Heart right ventricle (tissue), 16 donors: Measurements from ENCODE around the gene COL26A1. TPM values are rescaled to one million over a fixed set of nuclear protein-coding genes. Genes with fewer than 3 reads are reported as not detected.

ENCODE experiments used
- ATAC-seq, 8 donors: fragments of 200-7000 bp; cut with Tn5 transposase; one replicate each; pipeline ENCODE4 v1.9.1; 2020; ENCODE audit warnings: mild to moderate bottlenecking in 8 of 8, moderate library complexity in 8 of 8, moderate number of reproducible peaks in 1 of 8
- DNase-seq, 2 donors: peaks; one replicate each; pipeline ENCODE4 v3.0.0-alpha.2; 2020
- H3K27ac ChIP-seq, 10 donors: fragments of 200-600 bp; sonication (generic) in 2 of 10; one replicate each; pipeline versions ENCODE4 v1.5.0 to v1.8.0; 2020 to 2022; ENCODE audit warnings: mild to moderate bottlenecking in 3 of 10
- H3K27me3 ChIP-seq, 7 donors: fragments of 200-600 bp; one replicate each; pipeline ENCODE4 v1.8.0; 2021 to 2022; ENCODE audit warnings: mild to moderate bottlenecking in 2 of 7
- H3K36me3 ChIP-seq, 9 donors: fragments of 200-600 bp; sonication (generic) in 1 of 9; one replicate each; pipeline versions ENCODE4 v1.5.0 to v1.8.0; 2020 to 2022; ENCODE audit warnings: mild to moderate bottlenecking in 2 of 9
- H3K4me1 ChIP-seq, 9 donors: fragments of 200-600 bp; sonication (generic) in 1 of 9; one replicate each; pipeline versions ENCODE4 v1.5.0 to v1.8.0; 2020 to 2022; ENCODE audit warnings: mild to moderate bottlenecking in 4 of 9
- H3K4me3 ChIP-seq, 10 donors: fragments of 200-600 bp; sonication (generic) in 2 of 10; one replicate each; pipeline versions ENCODE4 v1.5.0 to v1.8.0; 2020 to 2022; ENCODE audit warnings: mild to moderate bottlenecking in 7 of 10, moderate library complexity in 2 of 10
- H3K9me3 ChIP-seq, 11 donors: fragments of 200-600 bp in 10 of 11; sonication (generic) in 2 of 11; one replicate each; pipeline versions ENCODE4 v1.5.0 to v1.8.0; 2013 to 2022; ENCODE audit warnings: mild to moderate bottlenecking in 2 of 11, control low read depth in 1 of 11, moderate library complexity in 1 of 11
- CTCF ChIP-seq, 9 donors: fragments of 200-600 bp; sonication (generic) in 2 of 9; IDR thresholded peaks; one replicate each; pipeline versions ENCODE4 v1.5.0 to v1.8.0; 2021 to 2022; ENCODE audit warnings: antibody characterized with exemption in 9 of 9, mild to moderate bottlenecking in 5 of 9, moderate library complexity in 1 of 9
- WGBS, 2 donors: extraction: QIAGEN DNeasy Blood & Tissue Kit; methylation state at CpG; one replicate each; pipeline ENCODE4 v1.1.7; 2013; ENCODE audit warnings: inconsistent platforms in 1 of 2; 5-methylcytosine and 5-hydroxymethylcytosine counted together
- intact Hi-C, 10 donors: fragments of 100-400 bp; cut with DNase I; formaldehyde crosslinking; loops; one replicate each; pipeline versions ENCODE4 v1.11.1 to v1.14.2; 2022
- polyA plus RNA-seq, 2 donors: library from polyadenylated mRNA; stranded (reverse); fragments of 200-250 nt; gene quantifications; one replicate each; pipeline ENCODE4 v1.2.3, GENCODE V29; 2013
- total RNA-seq, 10 donors: library from RNA; stranded (reverse); fragmentation: NEBNext Ultra II Directional in 3 of 10; extraction: Animal tissue kit (Norgen Biotek cat#: 25700) in 3 of 10; gene quantifications; one replicate each; pipeline versions ENCODE4 v1.2.1 to v1.2.4, GENCODE V29; 2021 to 2023
- donor health status: Arrhythmogenic right ventricular cardiomyopathy.
- donor health status: ischemic (EF 13 %, LVEDD 7.1; RV severe dilation, severe dysfunction).
- donor health status: healthy with polysubstance abuse.
- donor health status: DM: no; HTN: yes; CAD: no.
- donor health status: DM: no; HTN: no; CAD: no.
- donor health status: ischemic (EF 25% LVEDD 6.9; RV normal size, moderate dysfunction).
- donor health status: ischemic (EF 25% LVEDD 5.7; RV mildly dilated, moderate dysfunction).
- donor health status: healthy.
- donor health status: DM: yes; HTN: yes; CAD: no.
- donor health status: Ischemic cardiomyopathy.
- donor health status: ischemic (EF 35%, LVEDD 5.7; RV mildly dilated, moderate dysfunction).
- donor health status: nonischemic (EF 11% LVEDD 7.7; RV severe dilation, severe dysfunction).
- donor health status: DM: yes; HTN: yes; CAD: no.
- donor health status: PGD.
- donor health status: ischemic (EF 29% LVEDD 5.4; RV normal size, mild dysfunction).
- donor health status: nonischemic (EF 23%, LVEDD 6.1; RV moderate dilation, normal function).

Gene COL26A1
- total and polyA plus RNA-seq, 12 donors, result 0.07 to 0.50 TPM; not detected in 10

GRCh38 chr7:101605611-101606497, 243.2 kb downstream of the COL26A1 start:
- intact Hi-C loops, result loop anchor here in 7 of 10 donors (5.0 to 10.0 kb wide), 6 partner anchors 76 to 669 kb away; partner anchors contain the start of gene CUX1 (in 1 of the 7)
- no peak for DNase-seq
- H3K9me3 ChIP-seq, result no peaks in the 10 kb centered on the region
- no peak overlapping the region for H3K27ac ChIP-seq
- no peak for ATAC-seq
- H3K4me1 ChIP-seq, result peaks cover 0 to 9% (median 4%) of the 10 kb centered on the region in 9 donors
- peaks cover 0 to 12% (median 0%) of the 10 kb centered on the region in 7 donors for H3K27me3 ChIP-seq
- no peak overlapping the region for H3K4me3 ChIP-seq
- WGBS, 2 donors, result 81 to 82% methylated on average over 26 of the region's 26 CpGs
- TF ChIP-seq CTCF (IDR thresholded peaks at IDR 0.05), result no peak
- H3K36me3 ChIP-seq, result no peaks in the 10 kb centered on the region

DNA sequence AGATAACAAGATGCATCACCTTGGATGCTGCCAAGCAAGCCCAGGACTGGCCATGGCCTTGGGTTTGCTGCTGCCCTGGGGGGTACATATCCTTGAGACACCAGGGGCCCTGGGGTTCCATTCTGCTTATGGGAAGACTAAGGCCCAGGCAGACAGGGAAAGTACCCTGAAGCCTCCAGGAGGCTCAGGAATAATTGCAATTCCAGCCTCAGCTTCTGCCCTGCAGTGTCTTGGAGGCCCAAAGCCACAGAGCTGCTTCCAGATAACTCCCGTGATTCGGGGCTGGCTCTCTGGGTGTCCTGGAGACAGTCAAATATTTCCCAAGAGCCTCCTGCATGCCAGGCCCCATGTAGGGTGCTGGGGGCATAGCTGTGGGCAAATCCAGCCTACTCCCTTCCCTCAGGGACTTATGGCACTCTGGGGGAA, 243.8 kb downstream of the COL26A1 start:
- 72 to 75% methylated on average over 2 of the region's 2 CpGs for WGBS, 2 donors

More for the DNA sequence above, 243.8 kb downstream of the COL26A1 start:
- H3K4me1 ChIP-seq, result peaks cover 0 to 9% (median 4%) of the 10 kb centered on the region in 9 donors
- no peaks in the 10 kb centered on the region for H3K36me3 ChIP-seq
- no peak overlapping the region for H3K4me3 ChIP-seq
- intact Hi-C loops, result loop anchor here in 7 of 10 donors (5.0 to 10.0 kb wide), 6 partner anchors 76 to 668 kb away; partner anchors contain the start of gene CUX1 (in 1 of the 7)
- no peak overlapping the region for H3K27ac ChIP-seq
- H3K9me3 ChIP-seq, result no peaks in the 10 kb centered on the region
- DNase-seq (no peak), ATAC-seq (no peak)
- peaks cover 0 to 12% (median 0%) of the 10 kb centered on the region in 7 donors for H3K27me3 ChIP-seq
- TF ChIP-seq CTCF (IDR thresholded peaks at IDR 0.05), result no peak

Other genes starting within 250 kb of the COL26A1 start
- 10 to 100 TPM in 3 of 10 donors, 1 to 10 TPM in 7; 1.2 to 67.8 (median 4.6) TPM for gene SERPINE1, start 235.8 kb upstream of the COL26A1 start, total RNA-seq
- gene SERPINE1, start 235.8 kb upstream of the COL26A1 start, polyA plus RNA-seq, result 100 to 1,000 TPM in 1 of 2 donors, 1 to 10 TPM in 1; 2.1 to 269 TPM
- gene AP1S1, start 208.4 kb upstream of the COL26A1 start, total RNA-seq, result 10 to 100 TPM in 7 of 10 donors, 1 to 10 TPM in 3; 7.8 to 15.2 (median 11.2) TPM
- 10 to 100 TPM; 16.1 to 33.1 TPM for gene AP1S1, start 208.4 kb upstream of the COL26A1 start, polyA plus RNA-seq
- not detected for gene VGF, start 197.3 kb upstream of the COL26A1 start, total RNA-seq
- gene VGF, start 197.3 kb upstream of the COL26A1 start, polyA plus RNA-seq, result under 1 TPM in 1 of 2 donors, not detected in 1; 0.17 TPM
- not detected for gene NAT16, start 182.6 kb upstream of the COL26A1 start, total RNA-seq
- not detected for gene NAT16, start 182.6 kb upstream of the COL26A1 start, polyA plus RNA-seq
- not detected for gene MOGAT3, start 161.8 kb upstream of the COL26A1 start, total RNA-seq
- not detected for gene MOGAT3, start 161.8 kb upstream of the COL26A1 start, polyA plus RNA-seq
- 10 to 100 TPM; 27.1 to 56.4 (median 36.0) TPM for gene PLOD3, start 145.3 kb upstream of the COL26A1 start, total RNA-seq
- gene PLOD3, start 145.3 kb upstream of the COL26A1 start, polyA plus RNA-seq, result 10 to 100 TPM; 35.4 to 61.2 TPM
- 10 to 100 TPM; 45.4 to 59.3 (median 49.8) TPM for gene ZNHIT1, start 144.7 kb upstream of the COL26A1 start, total RNA-seq
- 100 to 1,000 TPM in 1 of 2 donors, 10 to 100 TPM in 1; 99.2 to 194 TPM for gene ZNHIT1, start 144.7 kb upstream of the COL26A1 start, polyA plus RNA-seq
- 1 to 10 TPM; 1.2 to 3.3 (median 1.7) TPM for gene CLDN15, start 125.1 kb upstream of the COL26A1 start, total RNA-seq
- 1 to 10 TPM; 3.8 to 5.4 TPM for gene CLDN15, start 125.1 kb upstream of the COL26A1 start, polyA plus RNA-seq
- gene FIS1, start 117.8 kb upstream of the COL26A1 start, total RNA-seq, result 100 to 1,000 TPM; 251 to 350 (median 292) TPM
- 100 to 1,000 TPM; 147 to 439 TPM for gene FIS1, start 117.8 kb upstream of the COL26A1 start, polyA plus RNA-seq
- gene IFT22, start 41.1 kb upstream of the COL26A1 start, total RNA-seq, result 10 to 100 TPM; 19.9 to 44.1 (median 32.5) TPM
- gene IFT22, start 41.1 kb upstream of the COL26A1 start, polyA plus RNA-seq, result 10 to 100 TPM; 11.3 to 37.9 TPM